ENCODE results near the gene ADAMTSL4.
A peak's percentile ranks its signal among the peaks of the same experiment; 100 is the strongest.

DNA sequence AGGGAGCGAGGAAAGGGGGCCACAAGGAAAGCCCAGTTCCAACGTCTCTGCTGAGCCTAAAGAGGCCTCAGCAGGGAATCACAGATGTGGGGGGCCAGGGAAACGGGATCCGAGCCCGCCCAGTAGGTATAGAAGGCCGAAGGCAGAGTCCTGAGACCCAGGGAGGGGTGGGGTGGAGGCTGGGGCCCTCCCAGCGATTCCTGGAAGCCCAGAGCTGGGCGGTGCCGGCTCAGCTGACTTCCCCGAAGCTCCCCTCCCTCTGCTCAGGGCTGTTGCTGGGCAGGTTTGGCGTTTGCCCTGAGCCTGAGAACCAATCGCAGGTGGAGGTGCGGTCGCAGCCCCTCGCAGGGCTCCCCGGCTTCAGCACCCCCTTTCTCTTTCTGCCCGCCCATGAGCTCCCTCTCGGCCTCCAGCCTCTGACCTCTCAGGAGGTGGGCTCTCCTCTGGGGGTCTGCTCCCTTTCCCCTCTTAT, 12.8 kb downstream of the ADAMTSL4 start:
- TF ChIP-seq GLIS3 (CRISPR knock-in tag; IDR thresholded peaks at IDR 0.05) (peak; percentile 82; the same call in 1 of the 2 replicates), RARB (CRISPR knock-in tag; IDR thresholded peaks at IDR 0.05) (no peak), OSR1 (CRISPR knock-in tag; IDR thresholded peaks at IDR 0.05) (no peak), SNAI2 (CRISPR knock-in tag; IDR thresholded peaks at IDR 0.05) (no peak), TCF4 (CRISPR knock-in tag; IDR thresholded peaks at IDR 0.05; ENCODE audit: borderline replicate concordance) (no peak), BACH2 (CRISPR knock-in tag; IDR thresholded peaks at IDR 0.05; ENCODE audit: borderline replicate concordance) (no peak), CREB5 (CRISPR knock-in tag; IDR thresholded peaks at IDR 0.05; ENCODE audit: low read depth) (no peak), ZNF8 (CRISPR knock-in tag; IDR thresholded peaks at IDR 0.05) (no peak), ZNF565 (CRISPR knock-in tag; conservative IDR thresholded peaks at IDR 0.05; ENCODE audit: low read depth) (no peak)
- TF ChIP-seq, protein P1, sequence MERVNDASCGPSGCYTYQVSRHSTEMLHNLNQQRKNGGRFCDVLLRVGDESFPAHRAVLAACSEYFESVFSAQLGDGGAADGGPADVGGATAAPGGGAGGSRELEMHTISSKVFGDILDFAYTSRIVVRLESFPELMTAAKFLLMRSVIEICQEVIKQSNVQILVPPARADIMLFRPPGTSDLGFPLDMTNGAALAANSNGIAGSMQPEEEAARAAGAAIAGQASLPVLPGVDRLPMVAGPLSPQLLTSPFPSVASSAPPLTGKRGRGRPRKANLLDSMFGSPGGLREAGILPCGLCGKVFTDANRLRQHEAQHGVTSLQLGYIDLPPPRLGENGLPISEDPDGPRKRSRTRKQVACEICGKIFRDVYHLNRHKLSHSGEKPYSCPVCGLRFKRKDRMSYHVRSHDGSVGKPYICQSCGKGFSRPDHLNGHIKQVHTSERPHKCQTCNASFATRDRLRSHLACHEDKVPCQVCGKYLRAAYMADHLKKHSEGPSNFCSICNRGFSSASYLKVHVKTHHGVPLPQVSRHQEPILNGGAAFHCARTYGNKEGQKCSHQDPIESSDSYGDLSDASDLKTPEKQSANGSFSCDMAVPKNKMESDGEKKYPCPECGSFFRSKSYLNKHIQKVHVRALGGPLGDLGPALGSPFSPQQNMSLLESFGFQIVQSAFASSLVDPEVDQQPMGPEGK (CRISPR knock-in tag; IDR thresholded peaks at IDR 0.05; ENCODE audit: borderline replicate concordance): peak; percentile 95; the same call in 1 of the 2 replicates

Measured in SK-N-SH treated with all-trans-retinoic acid at 6 μM for 48 hours (cell line).